K562 (cell line): ENCODE data around the gene NIN. TPM values are rescaled to one million over a fixed set of nuclear protein-coding genes. Genes with fewer than 3 reads are reported as not detected.

Experiments used
- ATAC-seq: fragments of 200-7000 bp; cut with Tn5 transposase; 3 replicates; pipeline ENCODE4 v1.9.1; 2020; ENCODE audit warnings: moderate library complexity
- BruUV-seq: library from RNA; stranded (reverse); fragments of 400-500 nt; replicated peaks from 2 replicates; lab custom pipeline; 2021; lab: Mats Ljungman, UMichigan
- CTCF ChIA-PET: fragments of 300-600 bp; formaldehyde crosslinking; extraction: SDS; loops from one replicate; lab custom pipeline; 2021; ENCODE audit warnings: low intra/inter-chr PET ratio; lab: Yijun Ruan, JAX
- POLR2A ChIA-PET: fragments of 300-600, 350-650 bp; sonication (Branson Sonifier 250); formaldehyde crosslinking; extraction: SDS; loops from one replicate; lab custom pipeline; 2021; ENCODE audit warnings: antibody characterized with exemption, inconsistent platforms; lab: Yijun Ruan, JAX
- DNase-seq, 4 experiments: peaks; one replicate each; pipeline versions ENCODE4 v3.0.0 to v3.0.0-alpha.2; 2011 to 2018; ENCODE audit warnings: low spot score in 3 of 4, mixed read lengths in 3 of 4; ENCODE audit errors: extremely low read depth in 1 of 4
- FAIRE-seq: peaks from 2 replicates; lab custom pipeline; 2011; peaks lifted over from hg19 to GRCh38; lab: Jason Lieb, UNC
- H2AFZ ChIP-seq: 2 replicates; pipeline ENCODE4 v1.6.0; 2011; ENCODE audit warnings: low read depth, low read length, control low read depth, inconsistent platforms
- H3K27ac ChIP-seq: fragments of 200-600 bp; 3 replicates; pipeline ENCODE4 v1.8.0; 2011; ENCODE audit warnings: low read depth, mild to moderate bottlenecking, control low read depth, inconsistent platforms, low read length, moderate library complexity, mixed read lengths; ENCODE audit errors: extremely low read depth
- H3K27me3 ChIP-seq, 2 experiments: fragments of 300-600 bp in 1 of 2; 2 replicates in 1 of 2; 3 replicates in 1 of 2; pipeline versions ENCODE4 v1.6.0 to v1.8.0; 2011; ENCODE audit warnings: inconsistent platforms in 2 of 2, low read length in 2 of 2, mild to moderate bottlenecking in 1 of 2, mixed read lengths in 1 of 2, moderate library complexity in 1 of 2; ENCODE audit not compliant: control insufficient read depth in 2 of 2, insufficient read depth in 2 of 2
- H3K36me3 ChIP-seq: fragments of 300-600 bp; 3 replicates; pipeline ENCODE4 v1.8.0; 2011; ENCODE audit warnings: mild to moderate bottlenecking, low read length, inconsistent platforms; ENCODE audit not compliant: control insufficient read depth, insufficient read depth
- H3K4me1 ChIP-seq, 2 experiments: fragments of 200-600 bp in 1 of 2; replicated peaks in 1 of 2; 2 replicates in 1 of 2; 3 replicates in 1 of 2; pipeline versions ENCODE4 v1.5.1 to v1.8.0; 2011; ENCODE audit warnings: inconsistent platforms in 2 of 2, low read length in 2 of 2, mild to moderate bottlenecking in 1 of 2, mixed read lengths in 1 of 2, moderate library complexity in 1 of 2; ENCODE audit not compliant: control insufficient read depth in 2 of 2, insufficient read depth in 2 of 2
- H3K4me2 ChIP-seq: 2 replicates; pipeline ENCODE4 v1.6.1; 2011; ENCODE audit warnings: low read length, control low read depth, inconsistent platforms, mixed read lengths; ENCODE audit not compliant: insufficient read depth
- H3K4me3 ChIP-seq: fragments of 200-600 bp; sonication (generic), shearing (Covaris generic); 2 replicates; pipeline ENCODE4 v1.5.1; 2016; ENCODE audit warnings: control low read depth, inconsistent platforms
- H3K79me2 ChIP-seq: fragments of 200-600 bp; 3 replicates; pipeline ENCODE4 v1.8.0; 2011; ENCODE audit warnings: low read length, inconsistent platforms; ENCODE audit not compliant: control insufficient read depth, insufficient read depth
- H3K9ac ChIP-seq, 2 experiments: 2 replicates each; pipeline versions ENCODE4 v1.6.0 to v1.6.1; 2011; ENCODE audit warnings: low read depth in 2 of 2, low read length in 2 of 2, control low read depth in 1 of 2, inconsistent platforms in 1 of 2, mild to moderate bottlenecking in 1 of 2, mixed read lengths in 1 of 2; ENCODE audit not compliant: insufficient read depth in 1 of 2
- H3K9me1 ChIP-seq: one replicate; pipeline ENCODE4 v1.6.0; 2011; ENCODE audit warnings: inconsistent platforms, mild to moderate bottlenecking, low read length, moderate library complexity; ENCODE audit not compliant: control insufficient read depth, insufficient read depth
- H3K9me3 ChIP-seq: replicated peaks from 2 replicates; pipeline ENCODE4 v1.5.1; 2011; ENCODE audit warnings: low read depth, low read length, inconsistent platforms; ENCODE audit not compliant: control insufficient read depth, insufficient read depth
- H4K20me1 ChIP-seq: replicated peaks from 2 replicates; pipeline ENCODE4 v1.6.1; 2011; ENCODE audit warnings: low read length, inconsistent platforms, mixed read lengths; ENCODE audit not compliant: control insufficient read depth, insufficient read depth
- ATF3 ChIP-seq, 2 experiments: fragments of 450-650 bp in 1 of 2; sonication (generic) in 1 of 2; formaldehyde crosslinking in 1 of 2; IDR thresholded peaks in 1 of 2; conservative IDR thresholded peaks in 1 of 2; 2 replicates each; pipeline versions ENCODE4 v1.6.1 to v1.8.1; 2016 to 2023; ENCODE audit warnings: mild to moderate bottlenecking in 2 of 2, moderate library complexity in 2 of 2, inconsistent platforms in 1 of 2, missing genetic modification reagents in 1 of 2
- CCNT2 ChIP-seq: IDR thresholded peaks from 2 replicates; pipeline ENCODE4 v1.6.1; 2011; ENCODE audit warnings: borderline replicate concordance, low read depth, mild to moderate bottlenecking, moderate library complexity, mixed read lengths, low read length; ENCODE audit not compliant: insufficient read length; ENCODE audit errors: extremely low read depth
- E2F6 ChIP-seq, 2 experiments: IDR thresholded peaks; 2 replicates each; pipeline ENCODE4 v1.6.1; 2011; ENCODE audit warnings: borderline replicate concordance in 1 of 2, control low read depth in 1 of 2, low read depth in 1 of 2, low read length in 1 of 2, mild to moderate bottlenecking in 1 of 2, mixed read lengths in 1 of 2, moderate library complexity in 1 of 2; ENCODE audit not compliant: insufficient read depth in 1 of 2, insufficient read length in 1 of 2, poor library complexity in 1 of 2, severe bottlenecking in 1 of 2; ENCODE audit errors: extremely low read depth in 1 of 2
- POLR2A ChIP-seq: fragments of 450-650 bp; conservative IDR thresholded peaks from 2 replicates; pipeline ENCODE4 v1.6.1; 2016
- SIRT6 ChIP-seq: IDR thresholded peaks from one replicate; pipeline ENCODE4 v1.6.1; 2012; ENCODE audit warnings: low read depth, mild to moderate bottlenecking, control low read depth, inconsistent platforms, low read length, moderate library complexity
- SMAD1 ChIP-seq: fragments of 150-350 bp; IDR thresholded peaks from 2 replicates; pipeline ENCODE4 v1.6.1; 2014; ENCODE audit warnings: low read length, low read depth; ENCODE audit not compliant: partially characterized antibody
- ZNF518B ChIP-seq: fragments of 250-450 bp; sonication (Bioruptor Pico); IDR thresholded peaks from 2 replicates; pipeline ENCODE4 v1.5.0; 2021; ENCODE audit warnings: mild to moderate bottlenecking, moderate library complexity
- WGBS: fragments of 100-300 bp; shearing (Covaris generic); methylation state at CpG from one replicate; pipeline ENCODE4 v1.1.6; 2016; ENCODE audit warnings: low coverage, mixed read lengths; ENCODE audit not compliant: insufficient coverage; ENCODE audit errors: missing lambda C conversion rate; 5-methylcytosine and 5-hydroxymethylcytosine counted together
- in situ Hi-C: fragments of 300-500 bp; cut with MboI; formaldehyde crosslinking; loops from 4 replicates; pipeline ENCODE4 v1.15.0; 2018; ENCODE audit warnings: inconsistent platforms, mixed read lengths
- intact Hi-C: fragments of 100-400 bp; cut with micrococcal nuclease; formaldehyde crosslinking; loops from 2 replicates; pipeline ENCODE4 v1.14.2; 2022
- polyA plus RNA-seq, 8 experiments: library from polyadenylated mRNA; depleted of rRNA in 4 of 8; stranded (reverse) in 5 of 8; unstranded in 3 of 8; fragments of >200 nt; fragmentation: Nextera tagmentation in 2 of 8; fragmentation: Illumina TruSeq in 1 of 8; extraction: Ambion mirVana in 2 of 8; extraction: Trizol in 1 of 8; gene quantifications; 2 replicates each; pipeline versions ENCODE4 v1.2.1 to v1.2.3, GENCODE V29; 2011 to 2014; ENCODE audit warnings: inconsistent platforms in 1 of 8, missing spikeins in 1 of 8
- total RNA-seq, 7 experiments: library from RNA; depleted of rRNA in 6 of 7; stranded (reverse); fragments of >200 nt in 6 of 7; fragmentation: Illumina TruSeq in 2 of 7; extraction: Trizol in 2 of 7; gene quantifications; 2 replicates each; pipeline versions ENCODE4 v1.2.1 to v1.2.3, GENCODE V29; 2011 to 2021; ENCODE audit warnings: low replicate concordance in 1 of 7

The NIN gene
- total and polyA plus RNA-seq, 9 of the 15 experiments (the other 6 are each of a cell fraction or from before 2014, with no cell fraction given), result 0.84 to 8.4 (median 5.0) TPM

GRCh38 chr14:50795142-50795541 lies 35.8 kb downstream of the NIN start:
- Histone ChIP-seq H3K4me3 (no peak overlapping the region), H3K79me2 (no peaks in the 10 kb centered on the region), H3K27me3 (peaks cover 0 to 3% of the 10 kb centered on the region in 2 experiments; a peak in 1 of 5 replicates), H3K27ac (no peak overlapping the region), H2AFZ (no peak overlapping the region), H3K9ac (no peak overlapping the region), H3K4me2 (no peak overlapping the region), H3K9me3 (no peaks in the 10 kb centered on the region), H4K20me1 (no peaks in the 10 kb centered on the region), H3K36me3 (no peaks in the 10 kb centered on the region), H3K4me1 (no peaks in the 10 kb centered on the region), H3K9me1 (no peaks in the 10 kb centered on the region)
- CTCF ChIA-PET, result no interaction called here
- DNase-seq, result no peak
- POLR2A ChIA-PET, result interaction anchor here (1.0 to 1.2 kb wide), 2 partner anchors 19 to 513 kb away, joined by 3 read pairs; no protein-coding TSS in a partner anchor
- FAIRE-seq, result no peak
- no peak for ATAC-seq
- no TSS peak for BruUV-seq
- TF ChIP-seq SIRT6, result no peak
- in situ Hi-C loops, result loop anchor here (25.0 kb wide), 1 partner anchor 458 kb away; no protein-coding TSS in a partner anchor
- 50% methylated on average over 7 of the region's 7 CpGs for WGBS
- intact Hi-C loops, result no loop called here

- ChIA-PET CTCF (no interaction called here), POLR2A (interaction anchor here (1.0 to 1.2 kb wide), 2 partner anchors 18 to 512 kb away, joined by 3 read pairs; no protein-coding TSS in a partner anchor)
- DNase-seq (no peak), FAIRE-seq (no peak), ATAC-seq (no peak)
- Histone ChIP-seq H3K4me1 (no peaks in the 10 kb centered on the region), H3K36me3 (no peaks in the 10 kb centered on the region), H2AFZ (no peak overlapping the region), H3K27me3 (peaks cover 0 to 3% of the 10 kb centered on the region in 2 experiments; a peak in 1 of 5 replicates), H3K4me2 (no peak overlapping the region), H3K9me1 (no peaks in the 10 kb centered on the region), H3K4me3 (no peak overlapping the region), H3K79me2 (no peaks in the 10 kb centered on the region), H3K27ac (no peak overlapping the region), H3K9me3 (no peaks in the 10 kb centered on the region), H4K20me1 (no peaks in the 10 kb centered on the region), H3K9ac (no peak overlapping the region)
- in situ Hi-C loops, result loop anchor here (25.0 kb wide), 1 partner anchor 457 kb away; no protein-coding TSS in a partner anchor
- no TSS peak for BruUV-seq
- intact Hi-C loops, result no loop called here
- 21% methylated on average over 8 of the region's 8 CpGs for WGBS
- TF ChIP-seq ZNF518B (CRISPR knock-in tag) (no peak), POLR2A (no peak), E2F6 (IDR thresholded peaks at IDR 0.05; ENCODE audit: borderline replicate concordance in 1 of 2, extremely low read depth in 1 of 2, insufficient read depth in 1 of 2, insufficient read length in 1 of 2, low read depth in 1 of 2, low read length in 1 of 2, poor library complexity in 1 of 2, severe bottlenecking in 1 of 2) (no peak), SMAD1 (no peak), CCNT2 (no peak), ATF3 (IDR thresholded peaks at IDR 0.05) (no peak), ATF3 (CRISPR knock-in tag; conservative IDR thresholded peaks at IDR 0.05) (no peak)
Observed at GRCh38 chr14:50794068-50794645, 36.8 kb downstream of the NIN start.
